ENCODE results near the gene MATN4.

MATN4 gene

DNA sequence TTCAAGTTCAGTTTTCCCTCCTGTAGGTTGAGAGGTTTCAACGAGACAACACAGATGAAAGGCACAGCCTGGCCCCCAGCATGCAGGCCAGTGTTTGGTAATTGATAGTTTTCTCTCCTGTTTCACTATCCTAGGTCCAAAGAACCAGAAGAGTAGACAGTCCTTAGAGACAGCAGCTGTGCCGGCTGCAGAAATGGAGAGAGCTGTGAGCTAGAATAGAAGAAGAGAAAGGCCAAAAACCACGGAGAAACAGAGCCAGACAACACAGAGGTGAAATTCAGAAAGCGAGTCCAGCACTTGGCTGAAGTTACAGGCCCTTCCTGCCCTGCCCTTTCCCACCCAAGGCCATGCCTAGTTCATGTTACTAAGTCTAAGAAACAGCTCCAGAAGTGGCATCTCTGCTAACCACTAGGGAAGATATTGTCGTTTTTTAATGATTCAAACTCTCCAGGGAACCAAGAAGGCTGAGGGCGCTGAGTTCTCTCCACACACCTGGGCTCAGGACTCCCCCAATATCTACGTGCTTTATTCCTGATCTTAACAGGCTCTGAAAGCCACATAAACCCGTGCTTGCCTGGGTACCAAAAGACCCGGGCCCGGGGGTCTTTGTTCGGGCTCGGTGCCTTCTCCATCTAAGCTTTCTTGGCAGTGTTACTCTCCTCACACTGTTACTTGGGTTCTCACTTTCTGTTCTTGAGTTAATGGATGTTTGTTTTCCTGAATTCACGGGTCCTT is 18.0 kb downstream of the MATN4 start:
- no peak for DNase-seq

GRCh38 chr20:45288860-45289259 is 19.2 kb downstream of the MATN4 start:
- DNase-seq, result no peak

DNA sequence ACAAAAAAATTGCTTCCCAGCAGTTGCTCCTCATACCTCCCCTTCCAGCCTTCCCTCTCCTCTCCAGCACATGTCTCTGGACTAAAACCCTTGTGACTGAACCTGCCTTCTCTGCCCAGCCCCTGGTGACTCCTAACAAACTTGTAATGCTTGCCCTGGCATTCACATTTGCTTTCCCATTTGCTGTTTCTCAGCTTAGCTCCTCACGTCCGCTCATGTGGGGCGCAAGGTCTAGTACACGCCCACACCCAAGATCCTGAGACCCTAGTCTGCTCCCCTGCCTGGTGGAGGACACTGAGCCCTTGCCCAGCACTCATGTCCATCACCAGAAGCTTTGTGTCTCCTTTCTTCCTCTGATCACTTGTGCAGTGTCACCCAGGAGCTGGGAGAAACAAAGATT is 19.7 kb downstream of the MATN4 start:
- no peak for DNase-seq

DNA sequence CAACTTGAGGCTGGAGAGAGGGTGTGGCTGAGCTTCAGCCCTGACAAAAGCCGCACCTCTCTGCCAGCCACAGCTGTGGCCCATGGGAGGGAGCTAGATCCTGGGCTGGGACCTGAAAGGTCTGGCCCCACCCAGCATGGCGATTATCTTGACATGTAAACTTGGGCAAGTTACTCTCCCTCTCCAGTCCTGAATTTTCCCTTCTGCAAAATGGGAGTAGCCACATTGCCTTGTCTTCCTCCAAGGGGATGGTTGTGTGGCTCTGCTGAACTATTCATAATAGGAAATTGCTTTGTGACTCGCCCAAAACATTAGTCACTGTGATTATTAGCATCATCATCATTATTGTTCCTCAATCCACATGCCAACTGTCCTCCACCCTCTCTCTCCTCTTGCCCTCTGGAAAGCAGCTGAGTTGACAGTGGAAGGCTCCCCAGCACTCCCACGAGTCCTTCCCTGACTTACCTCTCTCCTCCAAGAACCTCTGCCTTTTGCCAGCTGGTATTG is 24.5 kb downstream of the MATN4 start:
- DNase-seq, result no peak

DNA sequence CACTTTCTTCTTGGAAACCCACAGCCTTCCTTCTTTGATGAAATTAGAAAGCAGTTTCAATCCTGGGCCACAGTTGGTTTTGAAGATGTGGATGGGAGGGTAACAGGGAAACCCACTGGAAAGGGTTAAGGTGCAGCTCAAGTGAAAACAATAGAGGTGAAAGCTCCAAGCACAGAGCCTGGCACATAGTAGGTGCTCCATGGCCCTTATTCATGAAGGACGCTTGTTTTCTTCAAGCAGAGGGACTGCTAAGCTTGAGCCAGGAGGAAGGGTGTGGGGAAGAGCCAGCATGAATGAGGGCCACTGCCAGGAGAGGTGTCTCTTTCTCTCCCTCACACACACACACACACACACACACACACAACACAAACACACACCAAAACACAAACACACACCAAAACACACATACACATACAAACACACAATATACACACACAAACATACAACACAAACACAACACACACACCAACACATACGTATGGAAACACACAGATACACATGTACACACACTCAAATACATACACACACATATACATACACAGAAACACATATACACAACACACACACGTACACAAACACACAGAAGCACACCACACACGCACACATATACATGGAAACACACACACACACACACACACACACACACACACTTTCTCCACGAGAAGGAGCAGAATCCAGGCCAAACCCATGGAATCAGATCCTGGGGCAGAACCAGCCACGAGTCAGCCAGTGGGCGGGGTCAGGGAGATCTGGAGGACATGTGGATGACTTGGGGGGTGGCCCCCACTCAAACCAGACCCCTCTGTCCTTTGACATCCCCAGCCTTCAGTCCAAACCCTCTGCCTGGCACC is 25.2 kb downstream of the MATN4 start:
- no peak for DNase-seq

- DNase-seq, result no peak
Observed at GRCh38 chr20:45279992-45280391, 28.1 kb downstream of the MATN4 start.

DNA sequence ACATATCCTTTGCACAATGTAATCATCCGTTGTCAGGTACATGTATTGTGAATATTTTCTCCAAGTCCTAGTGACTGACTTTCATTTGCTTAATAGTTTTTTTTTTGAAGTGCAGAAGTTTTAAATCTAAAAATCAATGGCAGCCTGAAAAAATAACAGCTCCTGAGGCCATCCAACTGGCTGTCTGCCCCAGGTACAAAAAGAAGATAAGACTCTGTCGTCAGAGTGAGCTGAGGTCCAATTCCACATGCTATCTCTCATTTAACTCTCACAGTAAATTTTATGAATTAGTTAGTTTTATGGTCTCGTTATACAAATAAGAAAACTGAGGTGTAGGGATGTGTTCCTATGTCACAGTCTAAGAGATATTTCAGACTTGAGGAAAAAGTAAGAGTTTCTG is 32.8 kb downstream of the MATN4 start:
- no peak for DNase-seq

DNA sequence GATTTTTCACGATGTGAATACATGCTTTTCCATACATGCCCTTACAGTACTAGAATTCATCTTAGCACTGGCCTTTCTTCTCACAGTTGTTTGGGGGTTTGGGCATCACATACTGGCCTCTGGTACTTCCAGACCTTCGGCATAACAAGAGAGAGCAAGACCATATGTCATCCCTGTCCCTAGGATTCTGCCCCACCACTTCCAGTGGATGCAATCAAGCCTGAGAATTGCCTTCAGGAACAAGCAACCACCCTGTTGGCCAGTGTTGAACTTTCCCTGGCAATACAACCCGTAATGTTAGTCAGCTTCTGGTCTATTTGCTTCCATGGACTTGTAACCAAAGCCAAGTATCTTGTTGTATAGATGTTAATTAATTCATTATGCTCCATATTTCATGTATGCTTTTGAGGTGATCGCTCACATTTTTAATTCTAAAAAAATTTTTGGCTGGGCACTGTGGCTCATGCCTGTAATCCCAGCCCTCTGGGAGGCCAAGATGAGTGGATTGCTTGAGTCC is 38.3 kb downstream of the MATN4 start:
- no peak for DNase-seq

DNA sequence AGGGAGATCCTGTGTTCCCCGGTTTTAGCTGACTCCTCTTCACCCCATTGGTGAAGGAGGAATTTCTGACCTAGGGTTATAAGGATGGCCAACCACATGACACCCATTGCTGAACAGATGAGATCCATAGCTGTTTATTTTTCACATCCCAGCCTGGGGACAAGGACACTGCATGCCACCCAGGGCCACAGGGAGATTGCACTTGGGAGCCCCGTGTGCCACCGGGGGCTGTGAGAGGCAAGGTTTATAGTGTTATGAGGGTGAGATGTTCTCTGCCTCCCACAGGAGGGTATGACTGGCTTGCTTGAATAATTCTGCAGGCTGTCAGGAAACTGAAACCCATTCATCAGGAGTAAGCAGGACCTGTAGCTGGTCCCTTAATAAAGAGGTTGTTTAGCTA is 39.0 kb downstream of the MATN4 start:
- DNase-seq, result no peak

DNA sequence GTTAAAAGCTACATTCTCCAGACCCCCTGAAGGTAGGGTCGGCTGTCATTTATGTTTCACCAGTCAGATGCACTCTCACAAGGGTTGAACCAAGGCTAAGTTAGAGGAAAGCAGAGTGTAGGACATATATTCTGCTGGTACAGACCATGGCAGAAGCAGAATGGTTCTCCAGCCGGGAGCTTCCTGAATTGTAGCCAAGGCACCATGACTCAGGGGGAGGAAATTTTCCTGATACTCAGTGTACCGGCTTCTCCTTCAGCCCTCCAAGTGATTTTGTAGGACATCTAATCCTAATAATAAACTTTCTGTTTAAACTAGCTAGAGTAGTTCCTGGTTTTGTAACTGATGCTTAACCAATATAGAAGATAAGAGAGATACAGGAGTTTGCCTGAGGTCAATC is 39.6 kb downstream of the MATN4 start:
- no peak for DNase-seq

DNA sequence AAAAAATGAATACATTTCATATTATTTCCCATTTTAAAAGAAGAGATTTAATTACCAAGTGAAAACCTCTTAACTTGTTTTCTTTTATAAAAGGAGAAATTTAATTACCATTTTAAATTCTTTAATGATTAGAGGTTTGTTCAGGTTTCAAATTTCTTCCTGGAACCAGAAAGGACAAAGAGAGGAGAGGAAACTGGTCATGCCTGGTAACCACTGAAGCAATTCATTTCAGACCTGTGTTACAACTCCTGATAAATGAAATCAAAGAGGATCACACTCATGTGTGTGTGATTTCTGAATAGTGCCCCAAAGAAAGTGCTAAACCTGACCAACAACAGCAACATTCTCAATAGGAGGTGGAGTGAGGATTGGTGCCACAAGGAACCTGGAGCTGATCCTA is 41.1 kb downstream of the MATN4 start:
- no peak for DNase-seq

- no peak for DNase-seq
Observed at GRCh38 chr20:45263556-45264266, 44.4 kb downstream of the MATN4 start.

- DNase-seq, result no peak
Observed at GRCh38 chr20:45258664-45259063, 49.4 kb downstream of the MATN4 start.

GRCh38 chr20:45258259-45258658 is 49.8 kb downstream of the MATN4 start:
- no peak for DNase-seq

- no peak for DNase-seq
Observed at GRCh38 chr20:45257711-45258110, 50.4 kb downstream of the MATN4 start.

DNA sequence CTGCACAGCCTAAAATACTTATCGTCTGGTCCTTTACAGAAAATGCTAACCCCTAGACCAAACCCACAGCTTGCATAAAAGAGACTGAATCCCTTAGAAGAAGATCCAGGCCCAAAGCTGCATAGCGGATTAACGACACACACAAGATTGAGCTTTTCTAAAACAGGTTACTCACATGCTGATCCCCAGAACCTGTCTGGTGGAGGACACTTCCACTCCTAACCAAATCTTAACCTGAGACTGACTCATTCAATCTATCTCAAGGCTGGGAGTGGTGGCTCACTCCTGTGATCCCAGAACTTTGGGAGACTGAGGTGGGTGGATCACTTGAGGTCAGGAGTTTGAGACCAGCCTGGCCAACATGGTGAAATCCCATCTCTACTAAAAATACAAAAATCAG is 50.9 kb downstream of the MATN4 start:
- DNase-seq, result no peak

GRCh38 chr20:45254383-45255262 is 53.5 kb downstream of the MATN4 start, which contains the start of gene SLPI:
Gene SLPI, minus strand, starts transcription at chr20:45254564. Its CDS starts 21 bp downstream, at chr20:45254543.
- no peak for DNase-seq

- DNase-seq, result no peak
Observed at GRCh38 chr20:45253261-45253660, 54.8 kb downstream of the MATN4 start.

GRCh38 chr20:45251884-45252560 is 56.1 kb downstream of the MATN4 start:
- no peak for DNase-seq

DNA sequence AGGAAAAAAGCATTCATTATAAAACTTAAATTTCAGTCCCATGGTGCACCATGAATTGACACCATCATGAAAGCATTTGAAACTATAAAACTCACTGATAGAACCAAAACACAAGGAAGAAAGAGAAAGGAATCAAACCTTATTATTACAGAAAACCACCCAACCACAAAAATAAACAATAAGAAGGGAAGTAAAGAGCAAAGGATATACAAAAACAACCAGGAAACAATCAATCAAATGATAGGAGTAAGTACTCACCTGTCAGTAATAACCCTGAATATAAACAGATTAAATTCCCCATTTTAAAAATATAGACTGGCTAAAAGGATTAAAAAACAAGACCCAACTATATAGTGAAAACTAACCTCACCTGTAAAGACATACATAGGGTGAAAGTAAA is 59.5 kb downstream of the MATN4 start:
- DNase-seq, result no peak

DNA sequence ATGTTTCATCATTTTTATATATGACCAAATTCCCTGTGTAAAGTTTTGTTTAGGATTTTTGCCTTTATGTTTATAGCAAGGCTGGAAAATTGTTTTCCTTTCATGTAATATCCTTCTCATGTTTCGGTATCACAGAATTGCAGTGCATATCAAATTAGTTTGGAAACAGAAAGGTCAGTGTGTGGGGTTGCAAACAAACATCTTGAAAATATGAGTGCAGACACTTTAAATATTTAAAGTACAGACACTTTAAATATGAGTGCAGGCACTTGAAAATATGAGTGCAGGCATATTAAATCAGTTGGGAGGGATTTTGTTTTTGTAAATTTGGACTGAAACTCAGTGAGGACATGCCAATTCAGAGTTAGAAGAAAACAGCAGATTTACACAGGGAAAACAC is 60.2 kb downstream of the MATN4 start:
- no peak for DNase-seq

DNA sequence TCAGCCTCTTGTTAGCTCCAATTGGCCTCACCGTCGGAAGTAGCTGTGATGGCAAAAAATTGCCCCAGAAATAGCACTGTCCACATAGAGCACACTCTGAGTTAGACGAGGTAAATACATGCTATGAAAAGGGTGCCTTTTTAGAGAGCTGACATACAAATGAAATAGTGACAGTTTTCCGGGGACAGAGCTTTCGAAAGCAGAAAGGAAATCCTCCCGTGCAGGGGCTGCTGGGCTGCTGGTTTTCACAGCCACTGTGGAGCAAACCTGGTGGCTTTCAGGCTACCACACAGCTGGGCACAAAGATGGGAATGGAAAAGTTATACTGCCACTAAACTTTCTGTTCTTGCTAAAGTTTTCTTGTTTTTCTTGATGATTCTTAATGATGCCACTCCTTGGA is 62.0 kb downstream of the MATN4 start:
- no peak for DNase-seq

Measured in left hindlimb (tissue), 1 donor.